Endothelial cell of umbilical vein (primary cell): ENCODE results near the gene GAS7. TPM values are rescaled to one million over a fixed set of nuclear protein-coding genes. Genes with fewer than 3 reads are reported as not detected.

Source experiments
- BruUV-seq: library from RNA; stranded (reverse); fragments of 400-500 nt; replicated peaks from 2 replicates; lab custom pipeline; 2021; lab: Mats Ljungman, UMichigan
- CTCF ChIA-PET: fragments of 300-600, 350-600 bp; sonication (Branson Sonifier 250); formaldehyde crosslinking; loops from one replicate; lab custom pipeline; 2021; ENCODE audit warnings: antibody characterized with exemption, inconsistent platforms; lab: Charles Lee
- POLR2A ChIA-PET: fragments of 300-600, 350-600 bp; sonication (Branson Sonifier 250); formaldehyde crosslinking; loops from one replicate; lab custom pipeline; 2021; ENCODE audit warnings: antibody characterized with exemption, inconsistent platforms; lab: Charles Lee
- DNase-seq: peaks from one replicate; pipeline ENCODE4 v3.0.0-alpha.2; 2011; ENCODE audit warnings: low read depth, low spot score
- FAIRE-seq: peaks from 2 replicates; lab custom pipeline; 2011; peaks lifted over from hg19 to GRCh38; lab: Jason Lieb, UNC
- H2AFZ ChIP-seq: 2 replicates; pipeline ENCODE4 v1.6.0; 2012; ENCODE audit warnings: low read depth, low read length, control low read depth, inconsistent platforms
- H3K27ac ChIP-seq: 2 replicates; pipeline ENCODE4 v1.5.1; 2011; ENCODE audit warnings: low read depth, mild to moderate bottlenecking, control low read depth, low read length, moderate library complexity; ENCODE audit not compliant: insufficient read depth
- H3K27me3 ChIP-seq, 2 experiments: 2 replicates each; pipeline versions ENCODE4 v1.6.0 to v1.6.1; 2011; ENCODE audit warnings: low read length in 2 of 2, mixed read lengths in 1 of 2; ENCODE audit not compliant: control insufficient read depth in 2 of 2, insufficient read depth in 2 of 2
- H3K36me3 ChIP-seq, 2 experiments: 2 replicates in 1 of 2; 3 replicates in 1 of 2; pipeline ENCODE4 v1.5.1; 2011; ENCODE audit warnings: low read length in 2 of 2, mild to moderate bottlenecking in 1 of 2, moderate library complexity in 1 of 2; ENCODE audit not compliant: control insufficient read depth in 2 of 2, insufficient read depth in 2 of 2; ENCODE audit errors: extremely low read depth in 1 of 2
- H3K4me1 ChIP-seq: 3 replicates; pipeline ENCODE4 v1.5.1; 2011; ENCODE audit warnings: mild to moderate bottlenecking, low read length; ENCODE audit not compliant: control insufficient read depth, insufficient read depth; ENCODE audit errors: extremely low read depth
- H3K4me2 ChIP-seq: 2 replicates; pipeline ENCODE4 v1.6.1; 2011; ENCODE audit warnings: low read length, control low read depth, mixed read lengths; ENCODE audit not compliant: insufficient read depth
- H3K4me3 ChIP-seq, 3 experiments: fragments of 200-600 bp in 1 of 3; sonication (generic), shearing (Covaris generic) in 1 of 3; replicated peaks in 1 of 3; 2 replicates each; pipeline ENCODE4 v1.5.1; 2011 to 2016; ENCODE audit warnings: control low read depth in 3 of 3, low read length in 3 of 3, mild to moderate bottlenecking in 2 of 3, inconsistent platforms in 1 of 3, low read depth in 1 of 3, moderate library complexity in 1 of 3; ENCODE audit not compliant: insufficient read depth in 1 of 3
- H3K79me2 ChIP-seq: 2 replicates; pipeline ENCODE4 v1.6.0; 2012; ENCODE audit warnings: low read length, inconsistent platforms; ENCODE audit not compliant: control insufficient read depth, insufficient read depth
- H3K9ac ChIP-seq: replicated peaks from 2 replicates; pipeline ENCODE3; 2011; ENCODE audit warnings: low read length, control low read depth; ENCODE audit not compliant: insufficient read depth; ENCODE audit errors: extremely low read depth
- H3K9me1 ChIP-seq: replicated peaks from 3 replicates; pipeline ENCODE4 v1.6.0; 2011; ENCODE audit warnings: mild to moderate bottlenecking, low read length; ENCODE audit not compliant: control insufficient read depth, insufficient read depth; ENCODE audit errors: extremely low read depth
- H3K9me3 ChIP-seq: replicated peaks from 2 replicates; pipeline ENCODE4 v1.5.1; 2012; ENCODE audit warnings: low read length, inconsistent platforms; ENCODE audit not compliant: control insufficient read depth, insufficient read depth
- H4K20me1 ChIP-seq: replicated peaks from 2 replicates; pipeline ENCODE3; 2011; ENCODE audit warnings: mild to moderate bottlenecking, low read length; ENCODE audit not compliant: control insufficient read depth, insufficient read depth; ENCODE audit errors: extremely low read depth
- EZH2 ChIP-seq: IDR thresholded peaks from 2 replicates; pipeline ENCODE4 v1.6.1; 2012; ENCODE audit warnings: borderline replicate concordance, low read depth, mild to moderate bottlenecking, moderate library complexity, low read length, inconsistent platforms; ENCODE audit not compliant: severe bottlenecking
- FOS ChIP-seq: IDR thresholded peaks from 2 replicates; pipeline ENCODE4 v1.6.1; 2011; ENCODE audit warnings: mild to moderate bottlenecking, low read length, moderate library complexity, borderline replicate concordance; ENCODE audit not compliant: insufficient read depth
- GATA2 ChIP-seq: IDR thresholded peaks from 2 replicates; pipeline ENCODE4 v1.7.0; 2011; ENCODE audit warnings: low read depth, mild to moderate bottlenecking, moderate library complexity, mixed read lengths, low read length; ENCODE audit not compliant: insufficient read length, insufficient read depth
- POLR2A ChIP-seq: IDR thresholded peaks from 2 replicates; pipeline ENCODE4 v1.6.1; 2012; ENCODE audit warnings: low read depth, mild to moderate bottlenecking, control low read depth, low read length
- POLR2AphosphoS5 ChIP-seq: IDR thresholded peaks from 2 replicates; pipeline ENCODE4 v1.6.1; 2012; ENCODE audit warnings: low read depth, mild to moderate bottlenecking, control low read depth, low read length, moderate library complexity; ENCODE audit not compliant: insufficient read depth
- dilution Hi-C: fragments of 300-500 bp; cut with MboI; formaldehyde crosslinking; loops from one replicate; pipeline ENCODE4 v1.15.0; 2019; ENCODE audit warnings: low sequenced_read_pairs; ENCODE audit not compliant: extremely low pct_ligation_motif_present
- intact Hi-C: fragments of 100-400 bp; cut with micrococcal nuclease; formaldehyde crosslinking; loops from one replicate; pipeline ENCODE4 v1.10.0; 2022
- polyA plus RNA-seq, 4 experiments: library from polyadenylated mRNA; depleted of rRNA in 3 of 4; stranded (reverse) in 3 of 4; unstranded in 1 of 4; fragments of >200 nt; gene quantifications; 2 replicates each; pipeline versions ENCODE4 v1.2.1 to v1.2.3, GENCODE V29; 2011 to 2012; ENCODE audit warnings: missing spikeins in 1 of 4
- total RNA-seq: library from RNA; stranded (reverse); gene quantifications from 2 replicates; pipeline ENCODE4 v1.2.3, GENCODE V29; 2021
- TF ChIP-seq, protein P1 (sequence below): IDR thresholded peaks from 2 replicates; pipeline ENCODE4 v1.6.1; 2011; ENCODE audit not compliant: insufficient read depth, insufficient read length
- TF ChIP-seq, protein P2 (sequence below), 2 donors: IDR thresholded peaks; 1 replicate in 1 of 2; 2 replicates in 1 of 2; pipeline ENCODE4 v1.5.1; 2011; ENCODE audit warnings: low read length in 2 of 2, mild to moderate bottlenecking in 2 of 2, moderate library complexity in 2 of 2, control low read depth in 1 of 2, inconsistent platforms in 1 of 2, low read depth in 1 of 2; ENCODE audit not compliant: insufficient read depth in 1 of 2; ENCODE audit errors: extremely low read depth in 1 of 2

The GAS7 gene
- total and polyA plus RNA-seq, 2 donors (not counting 3 experiments of a cell fraction or from before 2014, with no cell fraction given), result not detected

DNA sequence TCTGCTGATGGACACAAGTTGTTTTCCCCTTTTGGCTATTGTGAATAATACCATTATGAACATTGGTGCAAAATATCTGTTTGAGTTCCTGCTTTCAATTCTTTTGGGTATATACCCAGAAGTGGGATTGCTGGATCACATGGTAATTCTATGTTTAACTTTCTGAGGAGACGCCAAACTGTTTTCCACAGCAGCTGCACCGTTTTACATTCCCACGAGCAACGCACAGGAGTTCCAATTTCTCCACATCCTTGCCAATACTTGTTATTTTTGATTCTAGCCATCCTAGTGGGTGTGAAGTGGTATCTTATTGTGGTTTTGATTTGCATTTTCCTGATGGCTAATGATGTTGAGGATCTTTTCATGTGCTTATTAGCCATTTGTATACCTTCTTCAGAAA, 43.4 kb upstream of the GAS7 start:
- no TSS peak for BruUV-seq

DNA sequence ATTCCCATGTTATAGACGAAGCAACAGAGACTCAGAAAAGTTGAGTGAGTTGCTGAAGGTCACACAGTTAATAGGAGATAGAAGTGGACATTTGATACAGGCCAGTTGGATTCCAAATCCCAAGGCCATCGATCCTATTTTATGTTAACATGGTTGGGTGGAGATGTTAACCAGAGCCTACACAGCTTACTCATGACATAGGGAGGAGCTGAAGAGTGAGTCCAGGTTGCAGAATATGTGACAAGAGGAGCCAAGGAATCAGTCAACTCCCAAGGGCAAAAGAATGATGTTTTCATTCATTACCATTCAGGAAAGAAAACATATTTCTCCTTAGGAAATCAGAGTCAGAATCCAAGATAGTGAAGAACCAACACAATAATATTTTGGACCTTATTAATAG, 40.3 kb upstream of the GAS7 start:
- H3K27ac ChIP-seq, result no peak overlapping the region
- H3K27me3 ChIP-seq, result no peaks in the 10 kb centered on the region
- TF ChIP-seq POLR2AphosphoS5 (no peak), GATA2 (no peak), FOS (no peak), EZH2 (no peak), POLR2A (no peak)
- TF ChIP-seq, protein P1, sequence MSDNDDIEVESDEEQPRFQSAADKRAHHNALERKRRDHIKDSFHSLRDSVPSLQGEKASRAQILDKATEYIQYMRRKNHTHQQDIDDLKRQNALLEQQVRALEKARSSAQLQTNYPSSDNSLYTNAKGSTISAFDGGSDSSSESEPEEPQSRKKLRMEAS, result no peak
- no peaks in the 10 kb centered on the region for H3K79me2 ChIP-seq
- H3K9me3 ChIP-seq, result peaks cover 2% of the 10 kb centered on the region
- FAIRE-seq (no peak), DNase-seq (no peak)
- no peak overlapping the region for H3K4me2 ChIP-seq
- H2AFZ ChIP-seq, result no peak overlapping the region
- ChIA-PET POLR2A (no interaction called here), CTCF (no interaction called here)
- BruUV-seq, result no TSS peak
- no peaks in the 10 kb centered on the region for H3K9me1 ChIP-seq
- no peaks in the 10 kb centered on the region for H3K36me3 ChIP-seq
- dilution Hi-C loops (no loop called here), intact Hi-C loops (no loop called here)
- no peaks in the 10 kb centered on the region for H4K20me1 ChIP-seq
- no peak overlapping the region for H3K4me3 ChIP-seq
- H3K9ac ChIP-seq, result no peak overlapping the region
- H3K4me1 ChIP-seq, result no peaks in the 10 kb centered on the region

More for the DNA sequence above, 43.4 kb upstream of the GAS7 start:
- CTCF ChIA-PET, result no interaction called here
- POLR2A ChIA-PET, result no interaction called here
- no peak for FAIRE-seq
- dilution Hi-C loops, result no loop called here
- Histone ChIP-seq H3K79me2 (no peaks in the 10 kb centered on the region), H3K4me3 (no peak overlapping the region), H2AFZ (no peak overlapping the region), H3K4me2 (no peak overlapping the region), H3K27ac (no peak overlapping the region), H3K9me3 (peaks cover 4% of the 10 kb centered on the region), H3K36me3 (no peaks in the 10 kb centered on the region), H3K4me1 (no peaks in the 10 kb centered on the region), H3K27me3 (no peaks in the 10 kb centered on the region), H3K9ac (no peak overlapping the region), H4K20me1 (no peaks in the 10 kb centered on the region), H3K9me1 (no peaks in the 10 kb centered on the region)
- TF ChIP-seq, protein P2, sequence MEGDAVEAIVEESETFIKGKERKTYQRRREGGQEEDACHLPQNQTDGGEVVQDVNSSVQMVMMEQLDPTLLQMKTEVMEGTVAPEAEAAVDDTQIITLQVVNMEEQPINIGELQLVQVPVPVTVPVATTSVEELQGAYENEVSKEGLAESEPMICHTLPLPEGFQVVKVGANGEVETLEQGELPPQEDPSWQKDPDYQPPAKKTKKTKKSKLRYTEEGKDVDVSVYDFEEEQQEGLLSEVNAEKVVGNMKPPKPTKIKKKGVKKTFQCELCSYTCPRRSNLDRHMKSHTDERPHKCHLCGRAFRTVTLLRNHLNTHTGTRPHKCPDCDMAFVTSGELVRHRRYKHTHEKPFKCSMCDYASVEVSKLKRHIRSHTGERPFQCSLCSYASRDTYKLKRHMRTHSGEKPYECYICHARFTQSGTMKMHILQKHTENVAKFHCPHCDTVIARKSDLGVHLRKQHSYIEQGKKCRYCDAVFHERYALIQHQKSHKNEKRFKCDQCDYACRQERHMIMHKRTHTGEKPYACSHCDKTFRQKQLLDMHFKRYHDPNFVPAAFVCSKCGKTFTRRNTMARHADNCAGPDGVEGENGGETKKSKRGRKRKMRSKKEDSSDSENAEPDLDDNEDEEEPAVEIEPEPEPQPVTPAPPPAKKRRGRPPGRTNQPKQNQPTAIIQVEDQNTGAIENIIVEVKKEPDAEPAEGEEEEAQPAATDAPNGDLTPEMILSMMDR (IDR thresholded peaks at IDR 0.05; ENCODE audit: extremely low read depth in 1 of 2, insufficient read depth in 1 of 2, low read depth in 1 of 2, low read length in 2 of 2), result no peak
- TF ChIP-seq, protein P1, result no peak
- TF ChIP-seq POLR2A (no peak), FOS (no peak), POLR2AphosphoS5 (no peak), GATA2 (no peak)
- DNase-seq, result no peak
- intact Hi-C loops, result no loop called here
